HG03558 (cell line): ENCODE data around the gene DLX1.
"Not testable (repeated sequence)": the region's sequence is repeated elsewhere in the genome, so short reads cannot be mapped to it uniquely, and the experiment has no call there.

Experiments
- ATAC-seq: cut with Tn5 transposase; IDR thresholded peaks from one replicate; pipeline ENCODE4 v1.9.1; 2021; ENCODE audit warnings: moderate number of reproducible peaks; ENCODE audit not compliant: unreplicated experiment; ENCODE audit errors: extremely low read depth

Gene DLX1

DNA sequence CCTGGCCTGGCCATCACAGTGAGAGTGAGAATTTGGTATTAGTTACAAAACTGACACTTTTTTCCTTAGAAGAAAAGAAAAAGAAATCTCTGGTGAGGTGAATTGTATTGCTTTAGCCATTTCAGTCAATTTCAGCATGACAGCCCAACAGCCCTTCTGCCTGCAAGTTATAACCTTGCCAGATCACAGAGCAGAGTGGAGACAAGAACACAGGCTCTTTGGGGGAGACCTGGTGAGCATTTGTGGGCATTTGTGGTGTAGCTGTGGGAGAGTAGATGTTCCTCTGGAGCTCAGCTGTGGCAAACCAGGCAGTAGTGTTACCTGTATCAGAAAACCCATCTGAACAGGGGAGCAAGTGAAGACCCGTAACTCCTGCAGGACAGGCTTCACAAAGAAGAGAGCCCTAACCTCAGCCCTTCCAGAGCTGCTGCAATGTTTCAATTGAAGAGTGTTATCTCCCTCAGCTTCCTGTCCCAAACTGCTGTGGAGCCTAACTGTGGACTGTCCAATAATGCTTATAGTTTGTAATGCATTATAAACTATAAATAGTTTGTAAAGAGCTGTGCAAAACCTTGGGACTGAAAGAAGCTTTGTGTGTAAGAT, 22.8 kb upstream of the DLX1 start:
- no peak for ATAC-seq

- ATAC-seq: no peak
Observed at GRCh38 chr2:172063446-172063845, 21.9 kb upstream of the DLX1 start.

GRCh38 chr2:172065111-172065510, 20.2 kb upstream of the DLX1 start:
- no peak for ATAC-seq

GRCh38 chr2:172066394-172066886, 18.9 kb upstream of the DLX1 start:
- ATAC-seq: no peak

DNA sequence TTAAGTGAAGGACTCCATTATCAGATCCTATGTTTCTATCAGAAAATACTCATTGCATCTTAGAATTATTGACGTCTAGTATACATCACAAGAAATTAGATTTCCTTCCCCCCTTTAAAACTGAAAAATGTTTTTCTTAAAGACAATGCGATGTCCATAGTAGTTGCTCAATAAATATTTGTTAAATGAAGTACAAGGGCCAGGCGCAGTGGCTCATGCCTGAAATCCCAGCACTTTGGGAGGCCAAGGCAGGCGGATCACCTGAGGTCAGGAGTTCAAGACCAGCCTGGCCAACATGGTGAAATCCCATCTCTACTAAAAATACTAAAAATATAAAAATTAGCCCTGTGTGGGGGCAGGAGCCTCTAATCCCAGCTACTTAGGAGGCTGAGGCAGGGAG, 17.4 kb upstream of the DLX1 start:
- not testable (repeated sequence) for ATAC-seq

DNA sequence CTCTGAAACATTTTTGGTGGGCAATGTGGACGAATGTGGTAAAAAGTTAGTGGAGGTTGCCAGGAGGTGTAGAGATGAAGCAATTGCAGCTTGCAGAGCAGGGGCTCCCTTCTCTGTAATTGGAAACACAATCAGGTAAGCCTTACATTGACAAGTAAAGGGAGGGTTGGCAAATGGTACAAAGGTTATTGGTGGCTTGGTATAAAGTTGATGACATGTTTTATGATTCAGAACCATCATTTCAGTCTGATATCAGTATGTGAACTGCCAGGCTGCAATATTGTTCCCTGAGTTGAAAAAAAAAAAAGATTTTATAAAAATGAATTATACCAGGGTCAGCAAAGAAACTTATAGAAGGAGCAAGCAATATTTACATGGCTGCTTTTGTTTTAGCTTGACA, 14.4 kb upstream of the DLX1 start:
- ATAC-seq: no peak

GRCh38 chr2:172072303-172072702, 13.0 kb upstream of the DLX1 start:
- ATAC-seq: no peak

DNA sequence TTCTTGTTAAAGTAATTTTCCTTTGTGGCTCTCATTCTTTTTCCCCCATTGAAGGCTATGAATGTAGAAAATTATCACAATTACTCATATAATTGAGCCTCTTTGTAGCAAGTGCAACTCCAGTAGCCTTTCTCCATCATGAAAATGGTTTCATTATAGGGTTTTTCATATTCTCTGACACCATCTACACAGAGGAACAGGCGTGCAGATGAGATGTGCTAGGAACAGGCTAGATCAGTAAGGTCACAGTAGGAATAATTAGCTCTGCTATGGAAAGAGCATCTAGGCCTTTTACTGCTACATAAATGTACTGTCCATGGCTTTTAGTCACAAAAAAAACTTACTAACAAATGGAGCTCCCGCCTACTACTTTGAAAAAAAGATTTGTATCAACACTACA, 12.6 kb upstream of the DLX1 start:
- no peak for ATAC-seq

- no peak for ATAC-seq
Observed at GRCh38 chr2:172073518-172073917, 11.8 kb upstream of the DLX1 start.

DNA sequence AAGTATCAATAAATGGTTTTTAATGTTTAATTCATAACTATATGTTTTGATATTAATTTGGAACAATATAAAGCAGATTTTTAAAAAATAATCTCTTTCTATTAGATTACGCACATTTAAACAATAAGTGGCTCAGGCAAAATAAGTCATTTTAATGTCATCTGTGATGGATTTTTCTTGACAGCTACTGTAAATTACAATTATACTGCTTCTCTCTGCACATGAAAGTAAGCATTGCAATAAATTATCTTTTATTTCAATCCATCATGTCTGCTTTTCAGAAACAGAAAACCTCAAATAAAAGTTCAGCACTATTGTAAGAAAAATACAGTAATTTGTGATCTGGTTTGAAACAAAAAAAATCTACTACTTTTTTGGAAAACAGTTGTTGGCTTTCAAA, 11.1 kb upstream of the DLX1 start:
- ATAC-seq: no peak

DNA sequence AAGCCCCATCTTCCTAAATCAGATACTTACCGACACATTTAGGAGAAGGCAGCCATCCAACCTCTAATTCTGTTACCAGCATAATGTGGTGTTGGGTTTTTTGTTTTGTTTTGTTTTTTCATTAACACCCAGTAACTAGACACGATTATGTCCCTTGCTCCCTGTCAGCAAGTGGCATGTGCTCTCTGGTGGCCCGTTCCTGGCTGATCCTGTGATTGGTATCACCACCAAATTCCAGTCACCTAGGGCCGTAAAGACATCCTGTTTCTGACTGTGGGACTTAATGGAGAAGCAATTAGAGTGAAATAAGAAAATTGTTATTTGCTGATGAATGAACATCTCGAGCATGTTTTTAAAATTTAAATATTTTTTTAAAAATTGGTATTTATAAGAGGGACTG, 5.9 kb upstream of the DLX1 start:
- ATAC-seq: no peak

DNA sequence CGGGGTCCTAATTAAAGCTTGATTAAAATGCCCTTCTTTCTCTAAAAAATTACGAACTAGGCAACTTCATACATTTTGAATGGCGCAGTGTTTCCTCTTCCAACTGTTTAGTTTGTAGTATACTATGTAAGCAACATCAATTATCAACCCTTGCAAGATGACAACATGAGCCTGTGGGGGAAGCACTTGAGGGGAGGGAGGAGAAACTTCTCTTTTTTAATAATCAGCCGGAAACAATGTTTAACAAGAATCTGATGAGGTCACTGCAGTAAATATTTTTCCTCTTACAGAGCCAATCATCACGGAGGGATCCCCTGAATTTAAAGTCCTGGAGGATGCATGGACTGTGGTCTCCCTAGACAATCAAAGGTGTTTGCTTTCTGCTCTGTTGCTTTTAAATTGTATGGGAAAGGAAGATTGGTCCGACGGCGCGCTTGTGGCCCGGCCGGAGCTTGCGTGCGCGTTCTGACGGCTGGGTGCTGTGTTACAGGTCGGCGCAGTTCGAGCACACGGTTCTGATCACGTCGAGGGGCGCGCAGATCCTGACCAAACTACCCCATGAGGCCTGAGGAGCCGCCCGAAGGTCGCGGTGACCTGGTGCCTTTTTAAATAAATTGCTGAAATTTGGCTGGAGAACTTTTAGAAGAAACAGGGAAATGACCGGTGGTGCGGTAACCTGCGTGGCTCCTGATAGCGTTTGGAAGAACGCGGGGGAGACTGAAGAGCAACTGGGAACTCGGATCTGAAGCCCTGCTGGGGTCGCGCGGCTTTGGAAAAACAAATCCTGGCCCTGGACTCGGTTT, 5.3 kb upstream of the DLX1 start:
- no peak for ATAC-seq

GRCh38 chr2:172080641-172081220, 4.6 kb upstream of the DLX1 start:
- ATAC-seq: no peak

DNA sequence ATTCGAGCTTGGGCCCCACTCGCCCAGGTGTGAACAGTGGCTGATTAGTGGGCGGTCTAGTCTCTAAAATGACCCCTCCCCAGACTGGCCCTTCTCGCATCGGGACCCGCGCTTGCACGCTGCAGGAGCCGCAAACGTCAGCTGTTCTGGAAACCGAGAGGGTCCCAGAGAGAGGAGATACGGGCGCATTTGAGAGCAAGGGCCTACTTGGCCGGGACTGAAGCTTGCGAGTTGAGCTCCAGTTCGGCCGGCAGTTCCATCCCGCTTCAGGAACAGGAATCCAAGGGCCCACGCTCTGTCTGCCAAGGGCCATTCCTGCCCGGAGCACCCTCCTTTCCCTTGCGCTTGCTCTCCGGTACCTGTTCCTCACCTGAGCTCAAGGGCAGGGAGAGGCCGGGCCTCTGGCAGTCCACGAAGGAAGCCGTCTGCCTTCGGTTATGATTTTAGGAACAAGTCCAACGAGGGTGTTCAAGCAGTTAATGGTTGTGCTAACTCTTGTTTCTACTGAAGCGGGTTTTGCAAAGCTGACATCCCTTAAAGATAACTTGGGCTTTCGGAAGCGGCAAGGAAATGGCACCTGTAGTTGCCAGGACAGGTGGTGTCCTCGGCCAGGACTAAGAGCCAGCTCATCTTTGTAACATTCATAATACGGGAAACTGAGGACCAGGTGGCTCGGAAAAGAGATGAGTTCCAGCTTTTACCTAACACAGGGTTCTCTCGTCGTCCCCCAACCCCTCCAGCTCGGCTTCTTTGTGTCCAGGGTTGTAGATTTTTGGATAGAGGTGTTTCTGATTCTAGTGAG, 3.9 kb upstream of the DLX1 start:
- no peak for ATAC-seq

DNA sequence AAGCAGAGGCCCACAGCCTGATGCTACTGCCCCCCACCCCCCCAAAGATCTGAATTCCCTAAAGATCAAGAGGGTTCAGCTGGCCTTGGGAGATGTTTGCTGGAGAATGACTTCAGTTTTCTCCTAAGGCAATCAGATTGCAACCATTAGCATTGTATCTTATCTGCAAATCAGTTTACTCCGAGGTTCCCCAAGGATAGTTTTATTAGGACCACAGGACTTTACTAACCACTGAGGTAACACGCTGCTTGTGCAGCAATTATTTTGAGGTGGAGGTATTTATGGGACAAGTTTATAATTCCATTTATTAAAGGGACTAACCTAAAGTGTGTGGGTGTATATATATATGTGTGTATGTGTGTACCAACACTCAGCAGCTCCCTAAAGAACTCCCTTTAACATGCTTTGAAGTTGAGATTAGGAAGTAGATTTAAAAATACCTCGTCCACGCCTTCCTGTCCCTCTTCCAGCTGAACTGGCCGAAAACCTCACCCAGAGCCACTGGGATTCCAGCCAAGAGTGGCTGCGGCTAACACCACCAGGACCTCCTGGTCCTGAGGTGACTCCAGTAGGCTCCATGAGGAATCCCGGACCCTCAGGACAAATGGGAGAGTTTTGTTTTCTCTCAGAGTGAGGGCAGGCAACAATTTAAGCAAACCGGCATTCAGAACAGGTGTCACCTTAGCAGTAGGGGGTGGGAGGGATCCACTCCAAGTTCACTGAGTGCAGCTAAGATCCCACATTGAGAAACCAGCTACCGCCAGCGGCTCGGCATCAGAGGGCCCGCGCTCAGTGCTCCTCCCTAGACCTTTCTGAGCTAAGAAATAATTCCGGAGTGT, 3.0 kb upstream of the DLX1 start:
- no peak for ATAC-seq

- ATAC-seq: no peak
Observed at GRCh38 chr2:172082944-172083627, 2.2 kb upstream of the DLX1 start.

- ATAC-seq: no peak
Observed at GRCh38 chr2:172083628-172084394, 1.5 kb upstream of the DLX1 start.

DNA sequence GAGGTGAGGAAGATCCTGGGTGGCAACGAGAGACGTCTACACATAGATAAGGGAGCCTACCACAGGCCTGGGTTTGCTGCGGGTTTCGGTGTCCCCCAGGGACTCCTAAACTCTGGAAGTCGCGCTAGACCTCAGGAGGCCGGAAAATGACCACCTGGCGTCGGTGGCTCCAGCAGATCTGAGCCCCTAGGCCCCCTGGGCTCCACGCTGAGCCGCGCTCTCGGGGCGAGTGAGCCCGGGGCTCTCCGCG, 987 bp upstream of the DLX1 start:
- ATAC-seq: no peak
